ENCODE results near the gene CHRM5.
"Not testable (repeated sequence)": the region's sequence is repeated elsewhere in the genome, so short reads cannot be mapped to it uniquely, and the experiment has no call there.

CHRM5 gene

GRCh38 chr15:34043813-34044212 is 75.5 kb downstream of the CHRM5 start:
- DNase-seq, result no peak

- DNase-seq, result no peak
Observed at GRCh38 chr15:34046471-34047145, 78.3 kb downstream of the CHRM5 start.

DNA sequence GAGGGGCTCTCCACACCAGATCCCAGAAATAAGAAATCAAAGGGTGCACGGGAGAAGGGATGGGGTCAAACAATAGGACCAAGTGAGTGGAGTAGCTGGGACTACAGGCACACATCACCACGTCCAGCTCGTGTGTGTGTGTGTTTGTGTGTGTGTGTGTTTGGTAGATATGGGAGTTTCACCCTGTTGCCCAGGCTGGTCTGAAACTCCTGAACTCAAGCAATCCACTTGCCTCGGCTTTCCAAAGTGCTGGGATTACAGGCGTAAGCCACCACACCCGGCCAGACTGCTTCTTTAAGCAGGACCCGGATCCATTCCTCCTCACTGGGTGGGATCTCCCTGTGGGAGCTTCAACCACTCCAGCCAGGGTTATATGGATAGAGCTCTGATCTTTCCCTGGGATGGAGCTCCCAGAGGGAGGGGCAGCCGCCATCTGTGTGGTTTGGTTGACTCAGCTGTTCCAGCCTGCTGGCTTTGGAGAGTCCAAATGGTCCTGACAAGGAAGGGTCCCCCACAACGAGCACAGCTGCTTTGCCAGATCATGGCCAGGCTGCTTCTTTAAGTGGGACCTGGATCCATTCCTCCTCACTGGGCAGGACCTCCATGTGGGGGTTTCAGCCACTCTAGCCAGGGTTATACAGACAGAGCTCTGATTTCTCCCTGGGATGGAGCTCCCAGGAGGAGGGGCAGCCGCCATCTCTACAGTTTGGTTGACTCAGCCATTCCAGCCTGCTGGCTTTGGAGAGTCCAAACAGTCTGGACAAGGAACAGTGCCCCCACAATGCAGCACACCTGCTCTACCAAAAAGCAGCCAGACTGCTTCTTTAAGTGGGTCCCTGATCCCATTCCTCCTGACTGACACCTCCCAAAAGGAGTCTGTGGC is 79.8 kb downstream of the CHRM5 start:
- DNase-seq, result no peak

GRCh38 chr15:34049112-34049511 is 80.8 kb downstream of the CHRM5 start:
- no peak for DNase-seq

DNA sequence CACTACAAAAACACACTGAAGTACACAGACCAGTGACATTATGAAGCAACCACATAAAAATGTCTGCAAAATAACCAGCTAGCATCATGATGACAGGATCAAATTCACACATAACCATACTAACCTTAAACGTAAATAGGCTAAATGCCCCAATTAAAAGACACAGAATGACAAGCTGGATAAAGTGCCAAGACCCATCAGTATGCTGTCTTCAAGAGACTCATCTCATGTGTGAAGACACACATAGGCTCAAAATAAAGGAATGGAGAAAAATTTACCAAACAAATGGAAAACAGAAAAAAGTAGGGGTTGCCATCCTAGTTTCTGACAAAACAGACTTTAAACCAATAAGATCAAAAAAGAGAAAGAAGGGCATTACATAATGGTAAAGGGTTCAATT is 82.1 kb downstream of the CHRM5 start:
- DNase-seq, result not testable (repeated sequence)

DNA sequence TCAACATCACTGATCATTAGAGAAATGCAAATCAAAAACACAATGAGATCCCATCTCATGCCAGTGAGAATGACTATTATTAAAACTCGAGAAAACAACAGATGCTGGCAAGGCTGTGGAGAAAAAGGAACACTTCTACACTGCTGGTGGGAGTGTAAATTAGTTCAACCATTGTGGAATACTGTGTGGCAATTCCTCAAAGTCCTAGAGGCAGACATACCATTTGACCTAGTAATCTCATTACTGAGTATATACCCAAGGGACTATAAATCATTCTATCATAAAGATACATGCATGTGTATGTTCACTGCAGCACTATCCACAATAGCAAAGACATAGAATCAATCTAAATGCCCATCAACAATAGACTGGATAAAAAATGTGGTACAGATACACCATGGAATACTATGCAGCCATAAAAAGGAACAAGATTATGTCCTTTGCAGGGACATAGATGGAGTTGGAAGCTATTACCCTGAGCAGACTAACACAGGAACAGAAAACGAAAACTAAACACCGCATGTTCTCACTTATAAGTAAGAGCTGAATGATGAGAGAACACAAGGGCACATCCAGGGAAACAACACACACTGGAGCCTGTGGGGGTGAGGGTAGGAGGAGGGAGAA is 85.9 kb downstream of the CHRM5 start:
- DNase-seq, result no peak

GRCh38 chr15:34055868-34056595 is 87.7 kb downstream of the CHRM5 start:
- no peak for DNase-seq

DNA sequence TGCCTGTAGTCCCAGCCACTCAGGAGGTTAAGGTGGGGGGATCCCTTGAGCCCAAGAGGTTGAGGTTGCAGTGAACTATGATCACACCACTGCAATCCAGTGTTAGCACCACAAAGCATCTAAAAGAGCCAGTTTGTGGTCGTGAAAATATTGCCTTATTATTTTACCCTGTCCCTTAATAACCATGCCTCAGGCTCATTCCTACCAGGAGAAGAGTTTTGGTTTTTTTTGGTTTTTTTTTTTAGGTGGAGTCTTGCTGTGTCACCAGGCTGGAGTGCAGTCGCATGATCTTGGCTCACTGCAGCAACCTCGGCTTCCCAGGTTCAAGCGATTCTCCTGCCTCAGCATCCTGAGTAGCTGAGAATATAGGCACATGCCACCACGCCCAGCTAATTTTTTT is 88.6 kb downstream of the CHRM5 start:
- DNase-seq, result no peak

DNA sequence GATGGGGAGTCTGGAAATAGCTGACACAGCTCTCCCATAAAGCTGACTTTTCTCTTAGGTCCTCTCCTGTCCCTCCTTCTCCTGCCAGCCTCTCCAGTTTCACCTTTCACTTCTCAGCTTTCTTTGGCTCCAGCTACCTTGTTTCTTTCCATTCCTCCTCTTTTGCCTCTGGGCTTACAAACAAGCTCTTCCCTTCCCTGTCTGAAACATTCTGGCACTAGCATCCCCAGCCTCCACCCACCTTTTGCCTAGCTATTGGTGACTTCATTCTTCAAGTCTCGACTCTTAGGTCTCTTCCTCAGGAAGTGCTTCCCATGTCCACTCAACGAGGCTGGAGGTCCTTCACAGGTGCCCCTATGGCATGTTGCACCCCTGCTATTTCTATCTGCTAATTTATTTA is 91.2 kb downstream of the CHRM5 start:
- DNase-seq, result no peak

DNA sequence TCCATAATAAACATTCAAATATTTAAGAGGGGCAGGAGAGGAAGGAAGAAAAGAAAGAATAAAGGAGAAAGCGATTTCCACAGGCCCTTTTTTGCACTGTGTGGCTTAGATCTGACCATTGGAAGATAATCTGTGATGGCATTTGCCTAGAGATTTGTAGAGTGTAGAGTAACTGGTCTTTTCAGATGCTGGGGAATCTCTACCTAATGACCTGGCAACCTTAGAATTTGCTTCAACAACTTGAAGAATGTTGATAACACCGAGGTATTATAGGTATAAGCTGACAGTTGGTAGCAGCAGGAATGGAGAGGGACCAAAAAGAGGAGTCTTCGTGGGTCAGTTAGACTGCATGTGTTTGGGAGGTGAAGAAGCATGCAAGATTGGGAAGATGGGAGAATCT is 91.6 kb downstream of the CHRM5 start:
- no peak for DNase-seq

GRCh38 chr15:34064438-34064837 is 96.1 kb downstream of the CHRM5 start:
- DNase-seq, result no peak

- no peak for DNase-seq
Observed at GRCh38 chr15:34065261-34065660, 97.0 kb downstream of the CHRM5 start.

GRCh38 chr15:34065941-34066340 is 97.6 kb downstream of the CHRM5 start:
- DNase-seq, result no peak

- DNase-seq, result no peak
Observed at GRCh38 chr15:34070003-34070402, 101.7 kb downstream of the CHRM5 start.

GRCh38 chr15:34076785-34077184 is 108.5 kb downstream of the CHRM5 start:
- no peak for DNase-seq

DNA sequence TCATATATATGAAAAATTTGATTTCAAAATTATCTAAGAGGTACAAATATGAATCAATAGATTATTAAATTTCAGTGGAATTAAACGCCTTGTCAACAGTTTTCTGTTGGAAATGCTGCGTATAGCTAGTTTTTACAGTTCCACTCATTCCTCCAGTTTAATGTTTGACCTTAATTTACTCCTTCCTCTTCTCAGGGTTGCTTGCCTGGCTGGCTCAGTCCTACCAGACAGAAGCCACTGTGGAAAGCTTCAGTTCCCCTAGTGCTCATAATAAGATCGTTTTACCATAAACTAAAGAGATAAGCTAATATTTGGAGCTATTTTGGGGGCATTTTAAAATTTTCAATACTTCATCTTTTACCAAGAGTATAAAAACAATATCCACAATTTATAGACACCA is 110.6 kb downstream of the CHRM5 start:
- DNase-seq, result no peak

DNA sequence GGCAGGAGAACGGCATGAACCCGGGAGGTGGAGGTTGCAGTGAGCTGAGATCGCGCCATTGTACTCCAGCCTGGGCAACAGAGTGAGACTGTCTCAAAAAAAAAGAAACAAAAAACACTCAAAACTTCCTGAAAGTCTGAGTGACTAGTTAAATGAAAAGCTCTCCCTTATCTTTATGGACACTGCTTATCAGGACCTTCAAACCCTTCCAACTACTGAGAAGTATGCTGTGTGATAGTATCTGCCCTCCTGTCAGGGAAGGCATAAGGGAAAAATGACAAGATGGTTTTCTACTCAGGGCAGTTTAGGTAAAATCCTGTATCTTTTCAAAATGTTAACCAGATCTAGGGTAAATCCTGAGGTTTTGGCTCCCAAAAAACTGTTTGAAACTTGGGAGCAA is 111.6 kb downstream of the CHRM5 start:
- no peak for DNase-seq

DNA sequence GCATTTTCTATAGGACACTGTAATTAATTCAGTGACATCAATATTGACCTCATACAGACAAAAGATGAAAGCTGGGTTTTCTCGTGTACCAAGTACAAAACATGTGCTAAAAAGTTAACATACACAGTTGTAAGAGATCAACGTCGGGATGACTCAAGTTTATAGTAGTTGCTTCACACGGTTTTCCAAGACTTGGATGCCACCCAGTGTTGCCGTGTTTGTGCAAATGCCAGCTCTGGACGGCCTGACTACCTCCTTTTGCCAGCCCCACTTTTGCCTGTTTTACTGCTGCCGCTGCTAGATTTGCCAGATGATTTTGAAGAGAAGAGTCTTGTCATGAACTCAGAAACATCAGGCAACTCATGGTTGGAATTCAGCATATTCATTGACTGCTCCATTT is 115.8 kb downstream of the CHRM5 start:
- DNase-seq, result no peak

DNA sequence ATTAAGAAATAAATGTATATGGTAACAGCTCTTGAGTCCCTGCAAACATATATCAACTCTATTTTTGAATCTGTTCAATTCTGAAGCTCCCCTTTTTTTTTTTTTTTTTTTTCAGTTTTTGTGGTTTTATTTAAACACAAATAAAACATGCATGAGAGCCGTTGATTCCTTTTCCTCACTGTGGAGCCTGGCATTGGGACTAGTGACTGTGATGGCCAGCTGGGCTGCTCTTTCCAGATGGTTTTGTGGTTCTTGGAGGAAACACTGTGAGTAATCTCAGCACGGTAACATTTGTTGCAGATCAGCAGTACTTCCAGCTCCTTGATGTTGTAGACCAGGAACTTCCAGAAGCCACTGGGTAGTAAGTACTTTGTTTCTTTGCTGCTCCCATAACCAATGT is 117.4 kb downstream of the CHRM5 start:
- DNase-seq, result no peak

- no peak for DNase-seq
Observed at GRCh38 chr15:34099914-34100313, 131.6 kb downstream of the CHRM5 start.

GRCh38 chr15:34101366-34102174 is 133.3 kb downstream of the CHRM5 start, which contains the start of the genes EMC7 and PGBD4:
TSS of gene EMC7 (minus strand) at chr15:34101862. CDS start at chr15:34101839, 23 bp downstream.
TSS of gene PGBD4 (plus strand) at chr15:34102083. CDS start at chr15:34102532, 449 bp downstream.
- DNase-seq, result peak; percentile 67
